Liver (tissue), 9 donors: ENCODE measurements around the gene THEM4. TPM values are rescaled to one million over a fixed set of nuclear protein-coding genes. Genes with fewer than 3 reads are reported as not detected.

Experiments used
- DNase-seq: peaks from one replicate; pipeline ENCODE4 v3.0.0-alpha.2; 2017; ENCODE audit warnings: low spot score
- H3K27ac ChIP-seq, 2 donors: one replicate each; pipeline ENCODE4 v1.7.0; 2013; ENCODE audit warnings: inconsistent platforms in 2 of 2, low read length in 2 of 2, control low read depth in 1 of 2, low read depth in 1 of 2, mild to moderate bottlenecking in 1 of 2
- H3K27me3 ChIP-seq, 4 donors: one replicate each; pipeline versions ENCODE4 v1.6.1 to v1.7.0; 2013; ENCODE audit warnings: low read length in 3 of 4, inconsistent platforms in 1 of 4, mild to moderate bottlenecking in 1 of 4, moderate library complexity in 1 of 4; ENCODE audit not compliant: control insufficient read depth in 4 of 4, insufficient read depth in 4 of 4
- H3K36me3 ChIP-seq, 4 donors: one replicate each; pipeline versions ENCODE4 v1.6.1 to v1.7.0; 2013; ENCODE audit warnings: low read length in 3 of 4, mild to moderate bottlenecking in 3 of 4, low read depth in 1 of 4, moderate library complexity in 1 of 4; ENCODE audit not compliant: control insufficient read depth in 4 of 4, insufficient read depth in 3 of 4
- H3K4me1 ChIP-seq, 4 donors: one replicate each; pipeline versions ENCODE4 v1.6.1 to v1.7.0; 2013; ENCODE audit warnings: low read length in 3 of 4, mild to moderate bottlenecking in 3 of 4, moderate library complexity in 1 of 4; ENCODE audit not compliant: control insufficient read depth in 4 of 4, insufficient read depth in 4 of 4
- H3K4me3 ChIP-seq, 3 donors: one replicate each; pipeline versions ENCODE4 v1.6.1 to v1.7.0; 2013; ENCODE audit warnings: low read length in 3 of 3, control low read depth in 1 of 3, low read depth in 1 of 3, mild to moderate bottlenecking in 1 of 3
- H3K9ac ChIP-seq, 2 donors: one replicate each; pipeline ENCODE4 v1.7.0; 2013; ENCODE audit warnings: low read length in 2 of 2, mild to moderate bottlenecking in 2 of 2, moderate library complexity in 2 of 2, control low read depth in 1 of 2, low read depth in 1 of 2
- H3K9me3 ChIP-seq, 4 donors: one replicate each; pipeline versions ENCODE4 v1.6.1 to v1.7.0; 2013; ENCODE audit warnings: low read length in 3 of 4; ENCODE audit not compliant: control insufficient read depth in 4 of 4
- EGR1 ChIP-seq, 2 donors: IDR thresholded peaks; 2 replicates each; pipeline ENCODE4 v1.6.1; 2016 to 2018; ENCODE audit warnings: antibody characterized with exemption in 2 of 2, low read depth in 2 of 2
- FOXA1 ChIP-seq: IDR thresholded peaks from 2 replicates; pipeline ENCODE4 v1.6.1; 2016; ENCODE audit warnings: antibody characterized with exemption
- FOXA2 ChIP-seq: IDR thresholded peaks from 2 replicates; pipeline ENCODE4 v1.6.1; 2016; ENCODE audit warnings: antibody characterized with exemption
- GABPA ChIP-seq, 2 donors: IDR thresholded peaks in 1 of 2; conservative IDR thresholded peaks in 1 of 2; 2 replicates each; pipeline ENCODE4 v1.6.1; 2016; ENCODE audit warnings: antibody characterized with exemption in 2 of 2, mild to moderate bottlenecking in 1 of 2, moderate library complexity in 1 of 2
- HNF4A ChIP-seq, 2 donors: conservative IDR thresholded peaks; 2 replicates each; pipeline ENCODE4 v1.6.1; 2016; ENCODE audit warnings: antibody characterized with exemption in 2 of 2, mild to moderate bottlenecking in 2 of 2
- HNF4G ChIP-seq: IDR thresholded peaks from 2 replicates; pipeline ENCODE4 v1.6.1; 2016; ENCODE audit warnings: antibody characterized with exemption
- JUND ChIP-seq, 2 donors: IDR thresholded peaks; 2 replicates each; pipeline ENCODE4 v1.6.1; 2016; ENCODE audit warnings: antibody characterized with exemption in 2 of 2
- NR2F2 ChIP-seq: IDR thresholded peaks from 2 replicates; pipeline ENCODE4 v1.6.1; 2016; ENCODE audit warnings: antibody characterized with exemption
- RAD21 ChIP-seq, 2 donors: IDR thresholded peaks; 2 replicates each; pipeline ENCODE4 v1.6.1; 2016; ENCODE audit warnings: antibody characterized with exemption in 2 of 2, mild to moderate bottlenecking in 2 of 2
- RXRA ChIP-seq, 2 donors: IDR thresholded peaks; 2 replicates each; pipeline ENCODE4 v1.6.1; 2017 to 2018; ENCODE audit warnings: antibody characterized with exemption in 2 of 2, mild to moderate bottlenecking in 1 of 2
- SP1 ChIP-seq: IDR thresholded peaks from 2 replicates; pipeline ENCODE4 v1.6.1; 2018; ENCODE audit warnings: antibody characterized with exemption, mild to moderate bottlenecking
- TAF1 ChIP-seq: conservative IDR thresholded peaks from 2 replicates; pipeline ENCODE4 v1.6.1; 2016; ENCODE audit warnings: antibody characterized with exemption, mild to moderate bottlenecking
- YY1 ChIP-seq: IDR thresholded peaks from 2 replicates; pipeline ENCODE4 v1.6.1; 2016; ENCODE audit warnings: antibody characterized with exemption, mild to moderate bottlenecking
- WGBS: extraction: QIAGEN DNeasy Blood & Tissue Kit; methylation state at CpG from one replicate; pipeline ENCODE4 v1.1.7; 2013; 5-methylcytosine and 5-hydroxymethylcytosine counted together
- polyA plus RNA-seq, 2 donors: library from polyadenylated mRNA; stranded (reverse) in 1 of 2; unstranded in 1 of 2; fragments of 200-250 nt in 1 of 2; fragments of >200 nt in 1 of 2; fragmentation: Nextera tagmentation in 1 of 2; extraction: Ambion mirVana in 1 of 2; gene quantifications; one replicate each; pipeline versions ENCODE4 v1.2.1 to v1.2.3, GENCODE V29; 2013 to 2015
- total RNA-seq, 2 donors: library from RNA; depleted of rRNA; stranded (reverse); fragments of >200 nt; gene quantifications; one replicate each; pipeline ENCODE4 v1.2.3, GENCODE V29; 2014
- TF ChIP-seq, protein P1 (sequence below): IDR thresholded peaks from 2 replicates; pipeline ENCODE4 v1.6.1; 2016; ENCODE audit warnings: antibody characterized with exemption
- TF ChIP-seq, protein P2 (sequence below): IDR thresholded peaks from 2 replicates; pipeline ENCODE4 v1.6.1; 2016; ENCODE audit warnings: antibody characterized with exemption
- TF ChIP-seq, protein P3 (sequence below): fragments of 150-350 bp; IDR thresholded peaks from 2 replicates; pipeline ENCODE4 v1.5.1; 2017; ENCODE audit warnings: improper control_type of control experiment, low read depth, low read length; ENCODE audit not compliant: missing input control
- TF ChIP-seq, protein P4 (sequence below): IDR thresholded peaks from 2 replicates; pipeline ENCODE4 v1.6.1; 2016; ENCODE audit warnings: antibody characterized with exemption, mild to moderate bottlenecking
- TF ChIP-seq, protein P5 (sequence below): IDR thresholded peaks from 2 replicates; pipeline ENCODE4 v1.6.1; 2016; ENCODE audit warnings: antibody characterized with exemption
- donor health status: healthy.
- donor health status: healthy.
- donor health status: healthy.
- donor health status: healthy.
- donor health status: healthy.

Gene THEM4
- total and polyA plus RNA-seq, 4 donors: 6.1 to 16.2 (median 9.8) TPM

DNA sequence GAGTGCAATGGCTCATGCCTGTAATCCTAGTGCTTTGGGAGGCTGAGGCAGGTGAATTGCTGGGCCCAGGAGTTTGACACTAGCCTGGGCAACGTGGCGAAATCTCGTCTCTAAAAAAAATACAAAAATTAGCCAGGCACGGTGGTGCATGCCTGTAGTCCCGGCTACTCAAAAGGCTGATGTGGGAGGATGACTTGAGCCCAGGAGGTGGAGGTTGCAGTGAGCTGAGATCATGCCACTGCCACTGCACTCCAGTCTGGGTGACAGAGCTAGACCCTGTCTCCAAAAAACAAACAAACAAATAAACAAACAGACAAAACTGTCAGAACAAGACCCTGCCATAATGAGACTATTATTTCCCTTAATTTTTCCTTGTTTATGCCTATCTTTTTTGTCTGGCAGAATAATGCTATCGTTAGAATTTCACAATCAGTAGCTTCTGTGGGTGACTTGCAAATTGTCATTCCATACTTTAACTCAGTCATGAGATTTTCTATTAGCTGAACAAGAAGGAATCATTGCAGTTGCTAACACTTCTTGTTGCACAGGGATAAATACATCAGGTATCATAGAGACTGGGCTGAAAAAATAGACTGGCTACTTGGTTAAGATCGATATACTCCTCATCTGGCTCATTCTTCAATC is 7.5 kb upstream of the THEM4 start:
- TF ChIP-seq GABPA (IDR thresholded peaks at IDR 0.05 in 1 of 2, conservative IDR thresholded peaks at IDR 0.05 in 1 of 2) (no peak), EGR1 (IDR thresholded peaks at IDR 0.05; ENCODE audit: low read depth in 2 of 2) (no peak), FOXA2 (no peak), NR2F2 (no peak), TAF1 (no peak), RXRA (IDR thresholded peaks at IDR 0.05) (no peak), JUND (IDR thresholded peaks at IDR 0.05) (no peak), YY1 (no peak), SP1 (no peak), HNF4A (conservative IDR thresholded peaks at IDR 0.05) (no peak), HNF4G (no peak), RAD21 (IDR thresholded peaks at IDR 0.05) (no peak), FOXA1 (no peak)
- TF ChIP-seq, protein P1, sequence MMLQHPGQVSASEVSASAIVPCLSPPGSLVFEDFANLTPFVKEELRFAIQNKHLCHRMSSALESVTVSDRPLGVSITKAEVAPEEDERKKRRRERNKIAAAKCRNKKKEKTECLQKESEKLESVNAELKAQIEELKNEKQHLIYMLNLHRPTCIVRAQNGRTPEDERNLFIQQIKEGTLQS: no peak
- TF ChIP-seq, protein P2, sequence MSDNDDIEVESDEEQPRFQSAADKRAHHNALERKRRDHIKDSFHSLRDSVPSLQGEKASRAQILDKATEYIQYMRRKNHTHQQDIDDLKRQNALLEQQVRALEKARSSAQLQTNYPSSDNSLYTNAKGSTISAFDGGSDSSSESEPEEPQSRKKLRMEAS: no peak
- TF ChIP-seq, protein P3, sequence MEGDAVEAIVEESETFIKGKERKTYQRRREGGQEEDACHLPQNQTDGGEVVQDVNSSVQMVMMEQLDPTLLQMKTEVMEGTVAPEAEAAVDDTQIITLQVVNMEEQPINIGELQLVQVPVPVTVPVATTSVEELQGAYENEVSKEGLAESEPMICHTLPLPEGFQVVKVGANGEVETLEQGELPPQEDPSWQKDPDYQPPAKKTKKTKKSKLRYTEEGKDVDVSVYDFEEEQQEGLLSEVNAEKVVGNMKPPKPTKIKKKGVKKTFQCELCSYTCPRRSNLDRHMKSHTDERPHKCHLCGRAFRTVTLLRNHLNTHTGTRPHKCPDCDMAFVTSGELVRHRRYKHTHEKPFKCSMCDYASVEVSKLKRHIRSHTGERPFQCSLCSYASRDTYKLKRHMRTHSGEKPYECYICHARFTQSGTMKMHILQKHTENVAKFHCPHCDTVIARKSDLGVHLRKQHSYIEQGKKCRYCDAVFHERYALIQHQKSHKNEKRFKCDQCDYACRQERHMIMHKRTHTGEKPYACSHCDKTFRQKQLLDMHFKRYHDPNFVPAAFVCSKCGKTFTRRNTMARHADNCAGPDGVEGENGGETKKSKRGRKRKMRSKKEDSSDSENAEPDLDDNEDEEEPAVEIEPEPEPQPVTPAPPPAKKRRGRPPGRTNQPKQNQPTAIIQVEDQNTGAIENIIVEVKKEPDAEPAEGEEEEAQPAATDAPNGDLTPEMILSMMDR: no peak
- TF ChIP-seq, protein P4, sequence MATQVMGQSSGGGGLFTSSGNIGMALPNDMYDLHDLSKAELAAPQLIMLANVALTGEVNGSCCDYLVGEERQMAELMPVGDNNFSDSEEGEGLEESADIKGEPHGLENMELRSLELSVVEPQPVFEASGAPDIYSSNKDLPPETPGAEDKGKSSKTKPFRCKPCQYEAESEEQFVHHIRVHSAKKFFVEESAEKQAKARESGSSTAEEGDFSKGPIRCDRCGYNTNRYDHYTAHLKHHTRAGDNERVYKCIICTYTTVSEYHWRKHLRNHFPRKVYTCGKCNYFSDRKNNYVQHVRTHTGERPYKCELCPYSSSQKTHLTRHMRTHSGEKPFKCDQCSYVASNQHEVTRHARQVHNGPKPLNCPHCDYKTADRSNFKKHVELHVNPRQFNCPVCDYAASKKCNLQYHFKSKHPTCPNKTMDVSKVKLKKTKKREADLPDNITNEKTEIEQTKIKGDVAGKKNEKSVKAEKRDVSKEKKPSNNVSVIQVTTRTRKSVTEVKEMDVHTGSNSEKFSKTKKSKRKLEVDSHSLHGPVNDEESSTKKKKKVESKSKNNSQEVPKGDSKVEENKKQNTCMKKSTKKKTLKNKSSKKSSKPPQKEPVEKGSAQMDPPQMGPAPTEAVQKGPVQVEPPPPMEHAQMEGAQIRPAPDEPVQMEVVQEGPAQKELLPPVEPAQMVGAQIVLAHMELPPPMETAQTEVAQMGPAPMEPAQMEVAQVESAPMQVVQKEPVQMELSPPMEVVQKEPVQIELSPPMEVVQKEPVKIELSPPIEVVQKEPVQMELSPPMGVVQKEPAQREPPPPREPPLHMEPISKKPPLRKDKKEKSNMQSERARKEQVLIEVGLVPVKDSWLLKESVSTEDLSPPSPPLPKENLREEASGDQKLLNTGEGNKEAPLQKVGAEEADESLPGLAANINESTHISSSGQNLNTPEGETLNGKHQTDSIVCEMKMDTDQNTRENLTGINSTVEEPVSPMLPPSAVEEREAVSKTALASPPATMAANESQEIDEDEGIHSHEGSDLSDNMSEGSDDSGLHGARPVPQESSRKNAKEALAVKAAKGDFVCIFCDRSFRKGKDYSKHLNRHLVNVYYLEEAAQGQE: no peak
- TF ChIP-seq, protein P5, sequence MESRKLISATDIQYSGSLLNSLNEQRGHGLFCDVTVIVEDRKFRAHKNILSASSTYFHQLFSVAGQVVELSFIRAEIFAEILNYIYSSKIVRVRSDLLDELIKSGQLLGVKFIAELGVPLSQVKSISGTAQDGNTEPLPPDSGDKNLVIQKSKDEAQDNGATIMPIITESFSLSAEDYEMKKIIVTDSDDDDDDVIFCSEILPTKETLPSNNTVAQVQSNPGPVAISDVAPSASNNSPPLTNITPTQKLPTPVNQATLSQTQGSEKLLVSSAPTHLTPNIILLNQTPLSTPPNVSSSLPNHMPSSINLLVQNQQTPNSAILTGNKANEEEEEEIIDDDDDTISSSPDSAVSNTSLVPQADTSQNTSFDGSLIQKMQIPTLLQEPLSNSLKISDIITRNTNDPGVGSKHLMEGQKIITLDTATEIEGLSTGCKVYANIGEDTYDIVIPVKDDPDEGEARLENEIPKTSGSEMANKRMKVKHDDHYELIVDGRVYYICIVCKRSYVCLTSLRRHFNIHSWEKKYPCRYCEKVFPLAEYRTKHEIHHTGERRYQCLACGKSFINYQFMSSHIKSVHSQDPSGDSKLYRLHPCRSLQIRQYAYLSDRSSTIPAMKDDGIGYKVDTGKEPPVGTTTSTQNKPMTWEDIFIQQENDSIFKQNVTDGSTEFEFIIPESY: no peak
- Histone ChIP-seq H3K36me3 (no peaks in the 10 kb centered on the region), H3K27me3 (no peaks in the 10 kb centered on the region), H3K4me1 (peaks cover 0 to 2% (median 0%) of the 10 kb centered on the region in 4 donors), H3K27ac (no peak overlapping the region), H3K4me3 (no peak overlapping the region), H3K9ac (no peak overlapping the region), H3K9me3 (no peaks in the 10 kb centered on the region)
- 87% methylated on average over 7 of the region's 7 CpGs for WGBS
- no peak for DNase-seq
